Measurements from ENCODE around the gene COQ2. TPM values are rescaled to one million over a fixed set of nuclear protein-coding genes. Genes with fewer than 3 reads are reported as not detected.
A peak's percentile ranks its signal among the peaks of the same experiment; 100 is the strongest.

Gene COQ2
- total RNA-seq, 3 donors from 2014 or later (not counting 1 experiment from before 2014, with no cell fraction given) = 4.7 to 9.7 (median 7.0) TPM

DNA sequence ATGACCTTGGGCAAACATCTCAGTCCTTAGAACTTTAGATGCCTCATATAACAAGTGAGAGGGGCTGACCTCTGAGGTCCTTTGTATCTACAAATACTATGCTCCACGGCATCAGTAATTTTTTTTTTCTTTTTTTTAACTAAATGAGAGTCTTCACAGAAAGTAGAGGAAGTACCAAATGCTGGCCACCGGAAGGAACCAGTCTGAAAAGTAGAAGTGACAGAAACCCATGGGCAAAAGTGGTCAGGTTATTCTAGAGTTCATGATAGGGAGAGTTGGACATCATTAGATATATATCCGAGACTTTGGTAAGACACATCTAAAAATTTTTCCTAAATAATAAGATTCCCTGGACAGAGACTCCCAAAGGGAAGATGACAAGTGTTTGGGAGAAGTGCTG is 53.7 kb downstream of the COQ2 start:
- peak; percentile 18 to 50 (median 42) for ATAC-seq

DNA sequence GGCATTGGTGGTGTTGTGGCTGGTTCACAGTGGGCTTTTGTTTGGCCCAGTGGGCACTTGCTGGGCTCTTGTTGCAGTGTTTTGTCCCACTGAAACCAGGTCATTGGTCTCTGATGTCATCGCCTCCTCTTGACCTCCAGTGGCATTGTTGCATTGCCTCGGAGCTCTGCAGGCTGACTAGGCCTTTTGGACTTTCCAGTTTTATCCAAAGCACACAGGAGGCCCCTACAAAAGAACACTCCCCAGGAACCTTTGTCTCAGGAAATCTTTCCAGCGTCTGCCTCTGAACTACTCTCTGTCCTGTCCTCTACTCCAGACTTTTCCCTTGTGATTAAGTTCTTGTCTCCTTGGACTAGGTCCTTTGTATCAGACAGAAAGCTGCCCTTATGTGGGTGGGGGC is 54.8 kb downstream of the COQ2 start:
- no peaks in the 10 kb centered on the region for H3K36me3 Mint-ChIP-seq
- 95% methylated on average over 3 of the region's 3 CpGs for WGBS (ENCODE audit: insufficient coverage)

More for the DNA sequence above, 53.7 kb downstream of the COQ2 start:
- H3K4me3 ChIP-seq (ENCODE audit: low read length) = no peak overlapping the region
- Mint-ChIP-seq H3K36me3 (no peaks in the 10 kb centered on the region), H3K4me1 (peaks cover 49 to 56% of the 10 kb centered on the region in 2 donors), H3K4me3 (peak overlapping the region; percentile 77), H3K27ac (peak overlapping the region; percentile 75 to 82), H3K9me3 (no peaks in the 10 kb centered on the region), H3K27me3 (ENCODE audit: low read depth in 2 of 2) (no peaks in the 10 kb centered on the region)
- peak overlapping the region; percentile 16 for H3K27ac ChIP-seq (ENCODE audit: low read length)
- no peaks in the 10 kb centered on the region for H3K36me3 ChIP-seq (ENCODE audit: control insufficient read depth, insufficient read depth, low read length)
- peaks cover 30% of the 10 kb centered on the region for H3K4me1 ChIP-seq (ENCODE audit: control insufficient read depth, insufficient read depth, low read length)
- TF ChIP-seq, protein P1, sequence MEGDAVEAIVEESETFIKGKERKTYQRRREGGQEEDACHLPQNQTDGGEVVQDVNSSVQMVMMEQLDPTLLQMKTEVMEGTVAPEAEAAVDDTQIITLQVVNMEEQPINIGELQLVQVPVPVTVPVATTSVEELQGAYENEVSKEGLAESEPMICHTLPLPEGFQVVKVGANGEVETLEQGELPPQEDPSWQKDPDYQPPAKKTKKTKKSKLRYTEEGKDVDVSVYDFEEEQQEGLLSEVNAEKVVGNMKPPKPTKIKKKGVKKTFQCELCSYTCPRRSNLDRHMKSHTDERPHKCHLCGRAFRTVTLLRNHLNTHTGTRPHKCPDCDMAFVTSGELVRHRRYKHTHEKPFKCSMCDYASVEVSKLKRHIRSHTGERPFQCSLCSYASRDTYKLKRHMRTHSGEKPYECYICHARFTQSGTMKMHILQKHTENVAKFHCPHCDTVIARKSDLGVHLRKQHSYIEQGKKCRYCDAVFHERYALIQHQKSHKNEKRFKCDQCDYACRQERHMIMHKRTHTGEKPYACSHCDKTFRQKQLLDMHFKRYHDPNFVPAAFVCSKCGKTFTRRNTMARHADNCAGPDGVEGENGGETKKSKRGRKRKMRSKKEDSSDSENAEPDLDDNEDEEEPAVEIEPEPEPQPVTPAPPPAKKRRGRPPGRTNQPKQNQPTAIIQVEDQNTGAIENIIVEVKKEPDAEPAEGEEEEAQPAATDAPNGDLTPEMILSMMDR (IDR thresholded peaks at IDR 0.05) = no peak
- intact Hi-C loops (cut with micrococcal nuclease) = no loop called here
- WGBS (ENCODE audit: insufficient coverage) = 11% methylated on average over 2 of the region's 3 CpGs
- no peaks in the 10 kb centered on the region for H3K9me3 ChIP-seq (ENCODE audit: control insufficient read depth, insufficient read depth, low read length)
- no peak for DNase-seq
- no peaks in the 10 kb centered on the region for H3K27me3 ChIP-seq (ENCODE audit: control insufficient read depth, insufficient read depth, low read length)

DNA sequence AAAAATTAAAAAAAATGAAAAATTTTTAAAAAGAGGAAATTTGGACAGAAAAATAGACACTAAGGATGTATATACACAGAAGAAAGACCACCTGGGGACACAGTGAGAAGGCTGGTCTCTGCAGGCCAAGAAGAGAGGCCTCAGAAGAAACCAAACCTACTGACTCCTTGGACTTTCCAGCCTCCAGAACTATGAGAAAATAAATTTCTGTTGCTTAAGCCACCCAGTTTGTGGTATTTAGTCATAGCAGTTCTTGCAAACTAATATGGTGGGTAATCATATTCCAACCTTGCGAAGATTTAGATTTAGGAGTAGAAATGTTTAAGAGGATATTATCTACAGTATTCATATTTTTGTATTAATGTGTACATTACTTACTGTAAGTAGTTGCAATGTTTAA is 56.4 kb downstream of the COQ2 start:
- no peak for ATAC-seq
- Histone ChIP-seq H3K27me3 (ENCODE audit: control insufficient read depth, insufficient read depth, low read length) (no peaks in the 10 kb centered on the region), H3K27ac (ENCODE audit: low read length) (no peak overlapping the region), H3K36me3 (ENCODE audit: control insufficient read depth, insufficient read depth, low read length) (no peaks in the 10 kb centered on the region), H3K4me1 (ENCODE audit: control insufficient read depth, insufficient read depth, low read length) (peaks cover 22% of the 10 kb centered on the region), H3K9me3 (ENCODE audit: control insufficient read depth, insufficient read depth, low read length) (no peaks in the 10 kb centered on the region), H3K4me3 (ENCODE audit: low read length) (no peak overlapping the region)
- no CpG with 5 or more reads among the region's 1 CpG for WGBS (ENCODE audit: insufficient coverage)
- no peaks in the 10 kb centered on the region for H3K27me3 Mint-ChIP-seq (ENCODE audit: low read depth in 2 of 2)
- H3K4me3 Mint-ChIP-seq = no peak overlapping the region
- H3K4me1 Mint-ChIP-seq = peaks cover 37 to 47% of the 10 kb centered on the region in 2 donors
- no peak for DNase-seq
- TF ChIP-seq, protein P1 (IDR thresholded peaks at IDR 0.05) = no peak
- H3K9me3 Mint-ChIP-seq = no peaks in the 10 kb centered on the region
- no peak overlapping the region for H3K27ac Mint-ChIP-seq
- no peaks in the 10 kb centered on the region for H3K36me3 Mint-ChIP-seq
- intact Hi-C loops (cut with micrococcal nuclease) = no loop called here

More for the DNA sequence above, 54.8 kb downstream of the COQ2 start:
- peaks cover 23% of the 10 kb centered on the region for H3K4me1 ChIP-seq (ENCODE audit: control insufficient read depth, insufficient read depth, low read length)
- H3K27ac ChIP-seq (ENCODE audit: low read length) = no peak overlapping the region
- no peak for ATAC-seq
- H3K36me3 ChIP-seq (ENCODE audit: control insufficient read depth, insufficient read depth, low read length) = no peaks in the 10 kb centered on the region
- Mint-ChIP-seq H3K9me3 (no peaks in the 10 kb centered on the region), H3K27me3 (ENCODE audit: low read depth in 2 of 2) (no peaks in the 10 kb centered on the region), H3K4me3 (no peak overlapping the region), H3K4me1 (peaks cover 38 to 47% of the 10 kb centered on the region in 2 donors), H3K27ac (no peak overlapping the region)
- no peak overlapping the region for H3K4me3 ChIP-seq (ENCODE audit: low read length)
- TF ChIP-seq, protein P1 (IDR thresholded peaks at IDR 0.05) = no peak
- intact Hi-C loops (cut with micrococcal nuclease) = no loop called here
- H3K27me3 ChIP-seq (ENCODE audit: control insufficient read depth, insufficient read depth, low read length) = no peaks in the 10 kb centered on the region
- no peak for DNase-seq
- H3K9me3 ChIP-seq (ENCODE audit: control insufficient read depth, insufficient read depth, low read length) = no peaks in the 10 kb centered on the region

DNA sequence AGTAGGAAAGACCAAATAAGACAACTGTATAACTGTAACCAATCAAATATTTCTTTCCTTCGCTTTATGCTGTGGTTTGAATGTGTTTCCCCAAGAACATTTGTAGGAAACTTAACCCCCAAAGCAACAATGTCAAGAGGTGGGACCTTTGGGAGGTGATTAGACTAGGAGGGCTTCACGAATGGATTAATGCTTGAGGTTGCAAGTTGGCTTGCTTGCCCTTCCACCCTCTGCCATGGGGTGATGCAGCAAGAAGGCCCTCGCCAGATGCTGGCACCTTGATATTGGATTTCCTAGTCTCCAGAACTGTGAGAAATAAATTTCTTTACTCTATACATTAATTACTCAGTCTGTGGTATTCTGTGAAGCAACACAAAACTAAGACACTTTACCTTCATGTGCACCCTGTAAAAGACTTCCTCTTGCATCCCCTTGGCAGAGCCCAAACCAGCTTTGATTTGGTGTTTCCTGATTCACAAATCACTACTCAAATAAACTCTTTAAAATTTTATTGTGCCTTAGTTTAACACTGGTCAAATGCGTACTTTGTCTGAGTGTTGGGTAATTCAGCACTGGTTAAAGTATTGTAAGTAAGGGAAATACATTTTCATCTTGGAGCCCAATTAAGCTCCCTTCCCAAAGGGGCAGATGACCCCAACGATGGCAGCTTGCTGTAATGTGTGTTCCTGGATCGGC is 59.9 kb downstream of the COQ2 start:
- H3K27ac ChIP-seq (ENCODE audit: low read length) = no peak overlapping the region
- intact Hi-C loops (cut with micrococcal nuclease) = no loop called here

More for the DNA sequence above, 59.9 kb downstream of the COQ2 start:
- no peak overlapping the region for H3K4me3 ChIP-seq (ENCODE audit: low read length)
- TF ChIP-seq, protein P1 (IDR thresholded peaks at IDR 0.05) = no peak
- DNase-seq (no peak), ATAC-seq (no peak)
- no peaks in the 10 kb centered on the region for H3K9me3 Mint-ChIP-seq
- H3K27ac Mint-ChIP-seq = no peak overlapping the region
- H3K36me3 ChIP-seq (ENCODE audit: control insufficient read depth, insufficient read depth, low read length) = no peaks in the 10 kb centered on the region
- peaks cover 31% of the 10 kb centered on the region for H3K4me1 ChIP-seq (ENCODE audit: control insufficient read depth, insufficient read depth, low read length)
- H3K9me3 ChIP-seq (ENCODE audit: control insufficient read depth, insufficient read depth, low read length) = no peaks in the 10 kb centered on the region
- no peak overlapping the region for H3K4me3 Mint-ChIP-seq
- peaks cover 40 to 48% of the 10 kb centered on the region in 2 donors for H3K4me1 Mint-ChIP-seq
- WGBS (ENCODE audit: insufficient coverage) = 91% methylated on average over 5 of the region's 6 CpGs
- H3K27me3 Mint-ChIP-seq (ENCODE audit: low read depth in 2 of 2) = no peaks in the 10 kb centered on the region
- no peaks in the 10 kb centered on the region for H3K36me3 Mint-ChIP-seq
- no peaks in the 10 kb centered on the region for H3K27me3 ChIP-seq (ENCODE audit: control insufficient read depth, insufficient read depth, low read length)
